ENCODE measurements around the gene MORC1.

The MORC1 gene

DNA sequence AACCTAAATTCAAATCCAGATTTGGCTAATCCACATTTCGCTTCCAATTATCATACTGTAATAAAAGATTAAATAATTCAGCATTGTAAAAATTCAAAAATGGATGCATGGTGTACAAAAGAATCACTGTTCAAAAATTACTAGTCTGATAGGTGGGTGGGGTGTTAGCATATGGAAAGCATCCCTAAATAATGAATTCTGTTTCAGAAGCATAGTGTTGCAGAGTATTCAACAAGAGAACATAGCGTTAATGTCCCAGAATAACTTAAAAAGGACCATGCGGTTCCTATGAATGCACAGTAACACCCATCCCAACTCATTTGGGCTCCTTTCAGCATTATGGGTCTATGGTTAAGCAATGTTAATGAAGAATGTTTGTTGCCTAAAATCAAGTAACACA lies 51.1 kb downstream of the MORC1 start:
- H3K4me1 ChIP-seq (ENCODE audit: control extremely low read depth in 1 of 4, control insufficient read depth in 4 of 4, insufficient read depth in 4 of 4, low read length in 3 of 4) = peaks cover 6 to 22% (median 10%) of the 10 kb centered on the region in 4 experiments
- H3K4me3 ChIP-seq (ENCODE audit: control insufficient read depth in 1 of 7, extremely low read depth in 1 of 7, insufficient read depth in 4 of 7, low read depth in 2 of 7, low read length in 6 of 7) = no peak overlapping the region
- ChIA-PET CTCF (no interaction called here), POLR2A (no interaction called here)
- WGBS (ENCODE audit: insufficient coverage) = no CpG with 5 or more reads among the region's 3 CpGs
- H3K36me3 ChIP-seq (ENCODE audit: control insufficient read depth in 4 of 4, insufficient read depth in 4 of 4, low read length in 3 of 4) = no peaks in the 10 kb centered on the region
- no peak for DNase-seq
- no peaks in the 10 kb centered on the region for H3K9me3 ChIP-seq (ENCODE audit: control extremely low read depth in 1 of 5, control insufficient read depth in 4 of 5, insufficient read depth in 2 of 5, low read depth in 1 of 5, low read length in 4 of 5)
- no peaks in the 10 kb centered on the region for H3K27me3 ChIP-seq (replicated peaks in 2 of 5; ENCODE audit: control insufficient read depth in 4 of 5, insufficient read depth in 5 of 5, low read length in 4 of 5)
- no peak overlapping the region for H3K27ac ChIP-seq (ENCODE audit: insufficient read depth in 1 of 2, low read depth in 1 of 2, low read length in 2 of 2, poor library complexity in 1 of 2, severe bottlenecking in 2 of 2)

DNA sequence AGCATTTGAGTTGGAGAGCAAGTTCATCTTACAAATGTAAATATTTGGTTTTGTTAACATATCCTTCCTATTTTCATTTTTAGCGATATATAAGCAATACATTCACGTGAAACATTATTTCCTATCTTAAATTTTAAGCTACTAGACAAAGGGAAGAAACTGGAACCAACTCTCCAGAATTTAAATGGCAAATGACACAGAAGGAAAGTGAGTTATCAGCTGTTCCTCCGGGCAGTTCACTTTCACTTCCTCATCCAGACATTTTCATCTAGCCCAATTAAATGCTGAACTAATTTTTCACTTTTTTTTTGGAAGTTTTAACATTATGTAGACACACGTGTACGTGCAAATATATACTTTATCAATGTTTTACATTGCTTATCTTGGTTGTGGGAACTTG lies 58.7 kb downstream of the MORC1 start:
- peak in 2 of 3 donors; percentile 36 to 54 for DNase-seq
- POLR2A ChIA-PET = no interaction called here
- Histone ChIP-seq H3K27ac (ENCODE audit: insufficient read depth in 1 of 2, low read depth in 1 of 2, low read length in 2 of 2, poor library complexity in 1 of 2, severe bottlenecking in 2 of 2) (no peak overlapping the region), H3K27me3 (replicated peaks in 2 of 5; ENCODE audit: control insufficient read depth in 4 of 5, insufficient read depth in 5 of 5, low read length in 4 of 5) (no peaks in the 10 kb centered on the region), H3K9me3 (ENCODE audit: control extremely low read depth in 1 of 5, control insufficient read depth in 4 of 5, insufficient read depth in 2 of 5, low read depth in 1 of 5, low read length in 4 of 5) (no peaks in the 10 kb centered on the region), H3K4me1 (ENCODE audit: control extremely low read depth in 1 of 4, control insufficient read depth in 4 of 4, insufficient read depth in 4 of 4, low read length in 3 of 4) (no peaks in the 10 kb centered on the region), H3K36me3 (ENCODE audit: control insufficient read depth in 4 of 4, insufficient read depth in 4 of 4, low read length in 3 of 4) (no peaks in the 10 kb centered on the region), H3K4me3 (ENCODE audit: control insufficient read depth in 1 of 7, extremely low read depth in 1 of 7, insufficient read depth in 4 of 7, low read depth in 2 of 7, low read length in 6 of 7) (peak overlapping the region in 1 of 7 experiments; percentile 31)
- no CpG with 5 or more reads among the region's 5 CpGs for WGBS (ENCODE audit: insufficient coverage)
- CTCF ChIA-PET = interaction anchor here (0.7 to 1.8 kb wide), 3 partner anchors 12 to 341 kb away, joined by 3 to 4 read pairs (median 3); no protein-coding TSS in a partner anchor

DNA sequence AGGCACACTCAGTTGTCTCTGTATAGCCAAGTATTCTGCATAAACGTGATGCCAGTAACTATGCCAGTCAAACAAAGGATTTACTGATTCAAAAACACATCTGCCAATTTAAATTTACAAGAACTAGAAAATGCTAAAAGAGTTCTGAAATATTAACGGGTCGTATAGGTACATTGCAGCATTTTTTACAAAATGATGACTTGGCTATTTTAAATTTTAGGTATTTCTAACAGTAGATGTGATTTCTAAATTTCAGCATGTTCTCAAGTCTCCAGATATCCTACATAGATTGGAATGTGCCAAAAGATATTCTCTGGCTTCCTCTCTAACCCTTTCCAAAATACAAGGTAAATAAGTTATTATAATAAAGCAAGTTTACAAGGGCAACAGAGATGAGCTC lies 60.3 kb downstream of the MORC1 start:
- POLR2A ChIA-PET = no interaction called here
- WGBS (ENCODE audit: insufficient coverage) = 100% methylated on average over 1 of the region's 3 CpGs

DNA sequence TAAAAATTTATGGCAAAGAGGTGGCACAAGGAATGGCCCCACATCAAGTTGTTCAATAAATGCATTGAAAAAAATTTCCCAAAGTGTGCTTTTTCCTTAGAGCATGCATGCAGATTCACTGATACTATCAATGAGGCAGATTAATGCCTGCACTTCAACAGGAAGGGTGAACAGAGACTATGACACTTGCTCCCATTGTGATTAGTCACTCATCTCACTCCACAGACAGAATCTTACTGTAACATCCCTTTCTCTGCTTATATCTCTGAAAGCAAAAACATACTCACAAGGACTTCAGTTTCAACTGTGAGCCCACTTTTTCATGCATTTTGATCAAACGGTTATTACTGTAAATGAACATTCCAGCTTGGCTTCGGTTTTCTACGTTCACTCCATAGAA lies 60.9 kb downstream of the MORC1 start:
- no peaks in the 10 kb centered on the region for H3K27me3 ChIP-seq (replicated peaks in 2 of 5; ENCODE audit: control insufficient read depth in 4 of 5, insufficient read depth in 5 of 5, low read length in 4 of 5)
- H3K36me3 ChIP-seq (ENCODE audit: control insufficient read depth in 4 of 4, insufficient read depth in 4 of 4, low read length in 3 of 4) = no peaks in the 10 kb centered on the region
- ChIA-PET CTCF (interaction anchor here (1.1 to 1.7 kb wide), 2 partner anchors 10 to 14 kb away, joined by 3 to 5 read pairs; no protein-coding TSS in a partner anchor), POLR2A (interaction anchor here (1.1 kb wide), 1 partner anchor 10 kb away, joined by 3 read pairs; no protein-coding TSS in a partner anchor)
- H3K4me1 ChIP-seq (ENCODE audit: control extremely low read depth in 1 of 4, control insufficient read depth in 4 of 4, insufficient read depth in 4 of 4, low read length in 3 of 4) = no peaks in the 10 kb centered on the region
- H3K4me3 ChIP-seq (ENCODE audit: control insufficient read depth in 1 of 7, extremely low read depth in 1 of 7, insufficient read depth in 4 of 7, low read depth in 2 of 7, low read length in 6 of 7) = no peak overlapping the region
- peaks cover 0 to 2% (median 0%) of the 10 kb centered on the region in 5 experiments for H3K9me3 ChIP-seq (ENCODE audit: control extremely low read depth in 1 of 5, control insufficient read depth in 4 of 5, insufficient read depth in 2 of 5, low read depth in 1 of 5, low read length in 4 of 5)
- 86% methylated on average over 1 of the region's 3 CpGs for WGBS (ENCODE audit: insufficient coverage)
- H3K27ac ChIP-seq (ENCODE audit: insufficient read depth in 1 of 2, low read depth in 1 of 2, low read length in 2 of 2, poor library complexity in 1 of 2, severe bottlenecking in 2 of 2) = no peak overlapping the region
- DNase-seq = peak in 1 of 3 donors; percentile 26

More for the DNA sequence above, 60.3 kb downstream of the MORC1 start:
- Histone ChIP-seq H3K9me3 (ENCODE audit: control extremely low read depth in 1 of 5, control insufficient read depth in 4 of 5, insufficient read depth in 2 of 5, low read depth in 1 of 5, low read length in 4 of 5) (peaks cover 0 to 2% (median 0%) of the 10 kb centered on the region in 5 experiments), H3K27ac (ENCODE audit: insufficient read depth in 1 of 2, low read depth in 1 of 2, low read length in 2 of 2, poor library complexity in 1 of 2, severe bottlenecking in 2 of 2) (no peak overlapping the region), H3K27me3 (replicated peaks in 2 of 5; ENCODE audit: control insufficient read depth in 4 of 5, insufficient read depth in 5 of 5, low read length in 4 of 5) (no peaks in the 10 kb centered on the region), H3K4me1 (ENCODE audit: control extremely low read depth in 1 of 4, control insufficient read depth in 4 of 4, insufficient read depth in 4 of 4, low read length in 3 of 4) (no peaks in the 10 kb centered on the region), H3K4me3 (ENCODE audit: control insufficient read depth in 1 of 7, extremely low read depth in 1 of 7, insufficient read depth in 4 of 7, low read depth in 2 of 7, low read length in 6 of 7) (no peak overlapping the region), H3K36me3 (ENCODE audit: control insufficient read depth in 4 of 4, insufficient read depth in 4 of 4, low read length in 3 of 4) (no peaks in the 10 kb centered on the region)
- CTCF ChIA-PET = interaction anchor here (1.7 kb wide), 1 partner anchor 14 kb away, joined by 5 read pairs; no protein-coding TSS in a partner anchor
- DNase-seq = no peak

DNA sequence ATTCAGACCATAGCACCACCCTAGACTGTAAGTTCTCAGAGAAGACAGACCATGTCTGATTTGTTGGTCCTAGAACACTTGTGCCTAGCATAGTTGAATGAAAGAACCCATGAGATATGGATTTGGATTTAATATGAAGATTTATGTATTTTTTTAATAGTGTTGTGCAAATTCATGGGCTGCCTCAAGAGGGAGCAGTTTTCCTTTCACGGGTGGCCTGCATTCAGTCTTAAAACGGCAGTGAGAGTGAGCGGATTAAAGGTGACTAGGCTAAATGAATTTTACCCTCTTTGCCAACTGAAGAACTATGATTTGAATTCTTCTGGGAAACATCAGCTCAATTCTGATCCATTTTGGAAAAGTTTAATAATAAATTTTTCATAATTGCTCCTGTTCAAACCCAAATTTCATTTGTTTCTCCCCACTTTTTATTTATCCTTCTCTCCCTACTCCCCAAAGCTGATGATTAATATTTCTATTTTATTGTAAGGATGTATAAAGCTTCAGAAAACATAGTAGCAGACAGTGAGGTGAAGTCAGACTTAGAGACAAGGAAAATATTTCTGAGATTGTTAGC lies 67.3 kb downstream of the MORC1 start:
- CTCF ChIA-PET = interaction anchor here (0.8 to 1.5 kb wide), 7 partner anchors 19 to 320 kb away, joined by 3 to 6 read pairs (median 3); no protein-coding TSS in a partner anchor
- DNase-seq = peak; percentile 53 to 72 (median 68)
- H3K27ac ChIP-seq (ENCODE audit: insufficient read depth in 1 of 2, low read depth in 1 of 2, low read length in 2 of 2, poor library complexity in 1 of 2, severe bottlenecking in 2 of 2) = no peak overlapping the region
- 29% methylated on average over 2 of the region's 3 CpGs for WGBS (ENCODE audit: insufficient coverage)
- H3K4me3 ChIP-seq (ENCODE audit: control insufficient read depth in 1 of 7, extremely low read depth in 1 of 7, insufficient read depth in 4 of 7, low read depth in 2 of 7, low read length in 6 of 7) = no peak overlapping the region
- H3K27me3 ChIP-seq (replicated peaks in 2 of 5; ENCODE audit: control insufficient read depth in 4 of 5, insufficient read depth in 5 of 5, low read length in 4 of 5) = no peaks in the 10 kb centered on the region
- H3K9me3 ChIP-seq (ENCODE audit: control extremely low read depth in 1 of 5, control insufficient read depth in 4 of 5, insufficient read depth in 2 of 5, low read depth in 1 of 5, low read length in 4 of 5) = peaks cover 0 to 2% (median 0%) of the 10 kb centered on the region in 5 experiments
- no peaks in the 10 kb centered on the region for H3K36me3 ChIP-seq (ENCODE audit: control insufficient read depth in 4 of 4, insufficient read depth in 4 of 4, low read length in 3 of 4)
- POLR2A ChIA-PET = no interaction called here
- no peaks in the 10 kb centered on the region for H3K4me1 ChIP-seq (ENCODE audit: control extremely low read depth in 1 of 4, control insufficient read depth in 4 of 4, insufficient read depth in 4 of 4, low read length in 3 of 4)

DNA sequence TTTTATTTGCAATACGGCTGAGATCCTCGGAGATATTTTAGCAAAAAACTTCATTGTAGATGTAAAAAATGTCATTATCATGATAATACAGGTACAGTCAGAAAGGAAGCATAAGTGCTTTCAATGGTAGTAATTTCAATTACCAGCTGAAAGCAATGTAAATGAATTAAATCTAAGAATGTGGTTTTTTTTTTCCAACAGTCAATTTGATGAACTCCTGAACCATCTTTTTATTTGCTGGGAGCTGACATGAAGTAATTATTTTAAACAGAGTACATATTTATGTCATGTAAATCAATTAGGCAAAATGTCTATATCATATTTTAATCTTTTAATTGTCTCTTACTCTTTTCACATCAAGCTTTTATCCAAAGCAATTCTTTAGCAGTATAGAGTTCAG lies 70.6 kb downstream of the MORC1 start:
- Histone ChIP-seq H3K27ac (ENCODE audit: insufficient read depth in 1 of 2, low read depth in 1 of 2, low read length in 2 of 2, poor library complexity in 1 of 2, severe bottlenecking in 2 of 2) (no peak overlapping the region), H3K9me3 (ENCODE audit: control extremely low read depth in 1 of 5, control insufficient read depth in 4 of 5, insufficient read depth in 2 of 5, low read depth in 1 of 5, low read length in 4 of 5) (no peaks in the 10 kb centered on the region), H3K4me3 (ENCODE audit: control insufficient read depth in 1 of 7, extremely low read depth in 1 of 7, insufficient read depth in 4 of 7, low read depth in 2 of 7, low read length in 6 of 7) (no peak overlapping the region), H3K4me1 (ENCODE audit: control extremely low read depth in 1 of 4, control insufficient read depth in 4 of 4, insufficient read depth in 4 of 4, low read length in 3 of 4) (no peaks in the 10 kb centered on the region), H3K27me3 (replicated peaks in 2 of 5; ENCODE audit: control insufficient read depth in 4 of 5, insufficient read depth in 5 of 5, low read length in 4 of 5) (no peaks in the 10 kb centered on the region), H3K36me3 (ENCODE audit: control insufficient read depth in 4 of 4, insufficient read depth in 4 of 4, low read length in 3 of 4) (no peaks in the 10 kb centered on the region)
- ChIA-PET POLR2A (no interaction called here), CTCF (interaction anchor here (0.6 to 2.0 kb wide), 3 partner anchors 14 to 254 kb away, joined by 3 to 7 read pairs (median 4); no protein-coding TSS in a partner anchor)
- no CpG with 5 or more reads among the region's 2 CpGs for WGBS (ENCODE audit: insufficient coverage)
- DNase-seq = no peak

DNA sequence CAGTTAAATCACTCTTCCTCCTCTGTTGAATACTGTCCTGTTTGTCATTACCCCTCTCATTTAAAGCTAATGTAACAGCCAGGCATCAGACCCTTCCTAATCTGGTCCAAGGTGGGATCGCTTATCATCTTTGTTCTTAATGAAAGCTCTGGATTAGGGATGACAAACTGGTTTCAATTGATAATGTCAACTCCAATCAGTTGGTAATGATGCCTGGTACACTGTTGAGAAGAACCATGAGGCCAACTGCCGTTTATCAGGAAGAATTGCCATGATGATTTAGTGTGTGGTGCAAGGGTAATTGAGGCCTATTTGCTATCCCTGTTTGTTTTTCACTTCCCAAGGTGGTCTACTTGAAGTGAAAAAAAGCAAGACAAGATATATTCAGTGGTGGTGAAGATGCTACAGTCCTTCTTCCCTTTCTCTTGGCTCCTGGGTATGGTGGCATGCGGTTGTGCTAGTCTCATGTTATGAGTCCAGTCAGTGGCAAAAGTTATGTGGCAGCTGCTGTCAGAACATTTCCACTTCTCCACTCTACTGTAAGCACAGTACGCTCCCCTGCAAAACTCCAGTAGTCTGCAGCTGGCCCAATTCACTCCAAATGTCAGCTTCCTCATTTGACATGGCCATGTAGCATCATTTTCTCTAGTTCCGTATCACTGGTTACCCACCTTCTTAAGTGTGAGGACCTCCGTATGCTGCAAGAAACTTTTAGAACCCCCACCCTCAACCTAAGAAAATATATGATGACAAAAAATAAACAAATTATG lies 72.5 kb downstream of the MORC1 start:
- DNase-seq = peak in 2 of 3 donors; percentile 5 to 18
- H3K27me3 ChIP-seq (replicated peaks in 2 of 5; ENCODE audit: control insufficient read depth in 4 of 5, insufficient read depth in 5 of 5, low read length in 4 of 5) = no peaks in the 10 kb centered on the region
- no peak overlapping the region for H3K27ac ChIP-seq (ENCODE audit: insufficient read depth in 1 of 2, low read depth in 1 of 2, low read length in 2 of 2, poor library complexity in 1 of 2, severe bottlenecking in 2 of 2)
- POLR2A ChIA-PET = no interaction called here
- 92% methylated on average over 3 of the region's 6 CpGs for WGBS (ENCODE audit: insufficient coverage)
- H3K36me3 ChIP-seq (ENCODE audit: control insufficient read depth in 4 of 4, insufficient read depth in 4 of 4, low read length in 3 of 4) = no peaks in the 10 kb centered on the region
- no peaks in the 10 kb centered on the region for H3K9me3 ChIP-seq (ENCODE audit: control extremely low read depth in 1 of 5, control insufficient read depth in 4 of 5, insufficient read depth in 2 of 5, low read depth in 1 of 5, low read length in 4 of 5)
- CTCF ChIA-PET = interaction anchor here (1.2 to 1.3 kb wide), 2 partner anchors 22 to 28 kb away, joined by 3 to 5 read pairs; no protein-coding TSS in a partner anchor
- no peaks in the 10 kb centered on the region for H3K4me1 ChIP-seq (ENCODE audit: control extremely low read depth in 1 of 4, control insufficient read depth in 4 of 4, insufficient read depth in 4 of 4, low read length in 3 of 4)
- H3K4me3 ChIP-seq (ENCODE audit: control insufficient read depth in 1 of 7, extremely low read depth in 1 of 7, insufficient read depth in 4 of 7, low read depth in 2 of 7, low read length in 6 of 7) = no peak overlapping the region
